ENCODE measurements around the gene PHOSPHO2.
"Not testable (repeated sequence)": the region's sequence is repeated elsewhere in the genome, so short reads cannot be mapped to it uniquely, and the experiment has no call there.

Gene PHOSPHO2

GRCh38 chr2:169684135-169684565 is 10.1 kb upstream of the PHOSPHO2 start:
- DNase-seq (ENCODE audit: low read depth in 2 of 2), result no peak

GRCh38 chr2:169684712-169685111 is 9.6 kb upstream of the PHOSPHO2 start:
- not testable (repeated sequence) for DNase-seq (ENCODE audit: low read depth in 2 of 2)

- not testable (repeated sequence) for DNase-seq (ENCODE audit: low read depth in 2 of 2)
These were observed 7.4 kb upstream of the PHOSPHO2 start for GRCh38 chr2:169686825-169687224.

- not testable (repeated sequence) for DNase-seq (ENCODE audit: low read depth in 2 of 2)
These were observed 6.3 kb upstream of the PHOSPHO2 start for GRCh38 chr2:169687943-169688342.

- no peak for DNase-seq (ENCODE audit: low read depth in 2 of 2)
These were observed 3.3 kb upstream of the PHOSPHO2 start for GRCh38 chr2:169690958-169691357.

GRCh38 chr2:169692718-169693117 is 1.6 kb upstream of the PHOSPHO2 start:
- DNase-seq (ENCODE audit: low read depth in 2 of 2), result no peak

- no peak for DNase-seq (ENCODE audit: low read depth in 2 of 2)
These were observed 909 bp upstream of the PHOSPHO2 start for GRCh38 chr2:169693360-169693759.

GRCh38 chr2:169694894-169695260 is 608 bp downstream of the PHOSPHO2 start:
- no peak for DNase-seq (ENCODE audit: low read depth in 2 of 2)

- DNase-seq (ENCODE audit: low read depth in 2 of 2), result no peak
These were observed 2.1 kb downstream of the PHOSPHO2 start for GRCh38 chr2:169696381-169696780.

- not testable (repeated sequence) for DNase-seq (ENCODE audit: low read depth in 2 of 2)
These were observed 4.9 kb downstream of the PHOSPHO2 start for GRCh38 chr2:169699173-169699572.

GRCh38 chr2:169702996-169703395 is 8.7 kb downstream of the PHOSPHO2 start:
- DNase-seq (ENCODE audit: low read depth in 2 of 2), result no peak

GRCh38 chr2:169704160-169704708 is 10.0 kb downstream of the PHOSPHO2 start:
- DNase-seq (ENCODE audit: low read depth in 2 of 2), result no peak

- no peak for DNase-seq (ENCODE audit: low read depth in 2 of 2)
These were observed 11.7 kb downstream of the PHOSPHO2 start for GRCh38 chr2:169705927-169706326.

- DNase-seq (ENCODE audit: low read depth in 2 of 2), result no peak
These were observed 13.4 kb downstream of the PHOSPHO2 start for GRCh38 chr2:169707626-169708025.

GRCh38 chr2:169709331-169709730 is 15.1 kb downstream of the PHOSPHO2 start:
- no peak for DNase-seq (ENCODE audit: low read depth in 2 of 2)

GRCh38 chr2:169709981-169710380 is 15.7 kb downstream of the PHOSPHO2 start:
- DNase-seq (ENCODE audit: low read depth in 2 of 2), result no peak

- DNase-seq (ENCODE audit: low read depth in 2 of 2), result no peak
These were observed 17.7 kb downstream of the PHOSPHO2 start for GRCh38 chr2:169711751-169712509.

GRCh38 chr2:169712791-169713227 is 18.5 kb downstream of the PHOSPHO2 start:
- no peak for DNase-seq (ENCODE audit: low read depth in 2 of 2)

- DNase-seq (ENCODE audit: low read depth in 2 of 2), result no peak
These were observed 19.1 kb downstream of the PHOSPHO2 start for GRCh38 chr2:169713331-169713730.

GRCh38 chr2:169714699-169715098 is 20.4 kb downstream of the PHOSPHO2 start:
- DNase-seq (ENCODE audit: low read depth in 2 of 2), result no peak

GRCh38 chr2:169715379-169716237 is 21.3 kb downstream of the PHOSPHO2 start:
- DNase-seq (ENCODE audit: low read depth in 2 of 2), result no peak

GRCh38 chr2:169716238-169716886 is 22.1 kb downstream of the PHOSPHO2 start:
- DNase-seq (ENCODE audit: low read depth in 2 of 2), result no peak

All from stimulated activated CD4-positive, alpha-beta T cell treated with anti-CD3 and anti-CD28 coated beads, Interleukin-1b, Interleukin-23, amount 100 ng/mL, for 4 hours (primary cell).